ENCODE results near the gene HSPA9.

The HSPA9 gene

DNA sequence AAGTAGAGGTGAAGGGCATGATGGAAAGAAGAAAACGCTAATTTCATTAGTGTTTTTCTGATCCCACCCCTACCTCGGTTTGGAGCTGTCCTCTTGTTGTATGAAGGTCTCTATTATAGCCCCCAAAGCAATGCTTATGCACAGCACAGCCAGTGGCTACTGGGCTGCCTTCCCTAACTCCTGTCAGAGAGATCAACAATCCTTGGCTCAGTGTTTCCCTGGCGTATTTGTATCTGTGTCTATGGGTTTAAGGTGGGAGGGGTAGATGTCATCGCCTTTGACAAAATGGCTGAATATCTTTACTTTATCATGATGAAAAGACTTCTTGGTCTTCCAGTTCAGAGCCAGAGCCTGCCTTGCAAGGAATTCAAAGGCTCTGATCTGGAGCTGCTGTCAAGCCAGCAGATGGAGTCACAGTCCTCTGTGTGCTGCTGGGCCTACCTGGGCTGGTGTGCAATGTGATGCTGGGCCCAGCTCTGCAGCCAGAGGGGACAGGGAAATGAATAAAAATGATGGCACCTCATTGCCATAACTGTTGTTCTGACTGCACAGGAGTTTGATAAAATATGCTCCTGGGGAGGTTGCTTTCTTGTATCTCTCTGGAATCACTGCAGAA, 20.1 kb upstream of the HSPA9 start:
- no peak for DNase-seq

DNA sequence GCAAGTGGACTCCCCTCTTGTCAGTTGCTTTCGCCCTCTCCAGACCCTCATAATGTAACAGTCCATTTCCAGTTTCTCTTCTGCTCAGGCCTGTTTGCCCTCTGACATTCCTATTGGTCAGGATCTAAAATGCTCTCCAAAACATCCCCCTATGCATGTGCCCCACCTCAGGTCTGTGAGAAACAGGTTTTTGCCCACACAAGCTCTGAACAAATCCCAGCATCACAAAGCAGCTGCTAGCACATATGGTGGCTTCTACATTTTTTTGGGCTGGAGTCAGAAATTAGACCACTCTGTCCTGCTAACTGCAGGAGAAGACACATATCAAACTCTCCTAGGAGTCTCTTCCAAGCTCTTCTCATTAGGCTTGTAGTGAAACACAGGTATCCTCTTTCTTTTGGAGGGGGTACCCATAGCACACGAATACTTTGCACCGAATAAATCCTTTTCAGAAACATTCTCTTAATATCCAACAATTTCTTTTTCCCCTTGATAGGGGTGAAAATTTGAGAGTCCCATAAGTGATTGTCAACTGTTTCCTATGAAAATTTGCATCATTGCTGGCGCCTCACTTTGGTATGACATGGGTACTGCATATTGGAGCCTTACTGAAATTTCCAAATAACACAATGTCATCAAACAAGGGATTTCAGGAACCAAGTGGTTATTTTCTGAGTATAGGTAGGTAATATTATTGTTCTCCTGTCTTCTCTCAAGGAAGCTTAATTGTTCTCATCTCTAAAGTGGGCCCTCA, 19.3 kb upstream of the HSPA9 start:
- DNase-seq: no peak

DNA sequence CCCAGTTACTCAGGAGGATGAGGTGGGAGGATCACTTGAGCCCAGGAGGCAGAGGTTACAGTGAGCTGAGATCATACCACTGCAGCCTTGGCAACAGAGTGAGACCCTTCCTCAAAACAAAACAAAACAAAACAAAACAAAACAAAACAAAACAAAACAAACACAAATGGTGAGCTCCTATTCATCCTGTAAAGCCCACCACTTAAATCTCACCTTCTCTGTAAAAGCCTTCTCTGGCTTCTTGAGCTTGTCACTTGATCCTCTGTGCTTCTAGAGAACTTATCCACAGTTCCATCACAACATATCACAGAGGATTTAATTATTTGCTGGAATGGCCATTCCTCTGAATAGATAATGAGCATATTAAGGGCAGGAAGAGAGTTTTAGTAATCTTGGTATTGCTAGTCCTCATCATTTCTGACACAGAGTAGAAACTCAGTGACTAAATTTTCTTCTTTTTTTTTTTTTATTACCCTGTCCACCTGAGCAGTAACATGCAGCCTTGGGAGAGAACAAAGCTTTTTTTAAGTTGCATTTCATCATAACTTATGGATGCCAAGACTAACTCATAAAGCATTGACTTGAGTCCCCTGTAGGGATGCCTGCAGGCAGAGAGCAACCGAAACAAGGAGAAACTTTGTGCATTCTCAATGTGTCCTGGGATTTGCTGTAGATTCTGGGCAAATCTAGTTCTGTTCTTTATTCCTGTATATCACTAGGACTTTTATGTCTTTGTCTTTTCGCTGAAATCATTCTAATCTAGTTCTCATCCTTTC, 13.0 kb upstream of the HSPA9 start:
- DNase-seq: no peak

DNA sequence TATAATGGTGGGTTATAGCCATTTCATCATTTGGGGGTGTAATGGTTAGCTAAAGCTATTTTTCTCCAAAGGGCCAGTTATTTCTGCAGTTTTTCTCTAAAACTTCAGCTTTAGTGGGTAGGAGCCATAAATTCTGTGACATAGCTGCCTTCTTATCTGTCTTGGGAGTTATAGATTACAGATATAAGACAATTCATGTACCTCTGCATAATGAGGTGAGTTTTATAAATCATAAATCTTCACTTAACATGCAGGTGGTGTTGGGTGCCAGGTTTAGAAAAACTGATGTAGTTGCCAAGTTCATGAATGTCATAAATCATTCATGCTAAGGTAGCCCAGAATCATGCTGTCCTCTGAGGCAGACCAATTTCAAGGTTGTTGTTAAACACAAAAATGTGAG, 10.0 kb upstream of the HSPA9 start:
- DNase-seq: no peak

DNA sequence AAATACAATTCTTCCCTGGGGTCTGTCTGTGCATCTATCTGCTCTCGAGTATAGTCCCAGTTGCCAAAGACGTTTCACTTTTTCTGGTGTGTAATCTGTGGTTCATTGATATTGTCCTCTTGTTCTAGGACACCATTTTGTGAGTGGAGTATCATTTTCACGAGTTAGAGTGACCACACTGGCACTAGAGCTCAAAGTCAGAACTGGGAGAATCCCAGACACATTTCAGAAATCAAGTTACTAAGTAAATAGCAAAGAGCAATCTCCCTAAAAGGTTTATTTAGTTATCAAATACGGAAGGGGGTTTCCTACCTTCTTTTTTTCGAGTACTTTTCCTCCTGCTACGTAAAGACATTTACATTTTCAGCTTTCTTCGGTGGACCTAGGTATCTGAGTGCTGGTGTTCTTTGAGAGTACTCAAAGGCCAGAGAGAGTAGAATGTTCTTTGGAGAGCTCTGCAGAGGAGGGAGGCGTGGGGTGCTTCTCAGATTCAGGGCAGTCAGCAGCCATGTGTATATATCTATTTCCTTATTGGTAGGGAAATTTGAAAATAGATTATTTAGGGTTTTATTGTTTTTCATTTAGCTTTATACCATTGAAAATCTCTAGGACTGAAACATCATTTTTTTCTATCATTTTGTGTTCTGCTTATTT, 8.9 kb upstream of the HSPA9 start:
- no peak for DNase-seq

DNA sequence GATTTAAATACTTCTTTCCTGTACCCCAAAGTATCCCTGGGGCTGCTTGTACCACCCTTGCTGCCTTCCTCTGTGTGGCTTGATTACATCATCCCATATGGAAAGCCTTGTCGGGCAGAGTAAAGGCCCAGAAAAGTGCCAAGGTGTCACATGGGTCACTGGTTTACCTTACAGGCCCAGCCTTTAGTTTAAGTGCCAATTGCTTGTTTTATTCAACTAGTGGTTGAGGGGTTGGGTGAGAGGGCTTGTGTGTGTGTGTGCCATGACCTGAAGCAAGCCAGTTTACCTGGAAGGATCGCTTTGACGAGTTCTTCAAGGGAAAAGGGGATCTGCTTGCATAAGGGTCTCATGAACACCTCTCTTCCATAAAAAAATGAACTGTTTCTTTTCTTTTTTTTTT, 7.8 kb upstream of the HSPA9 start:
- DNase-seq: no peak

DNA sequence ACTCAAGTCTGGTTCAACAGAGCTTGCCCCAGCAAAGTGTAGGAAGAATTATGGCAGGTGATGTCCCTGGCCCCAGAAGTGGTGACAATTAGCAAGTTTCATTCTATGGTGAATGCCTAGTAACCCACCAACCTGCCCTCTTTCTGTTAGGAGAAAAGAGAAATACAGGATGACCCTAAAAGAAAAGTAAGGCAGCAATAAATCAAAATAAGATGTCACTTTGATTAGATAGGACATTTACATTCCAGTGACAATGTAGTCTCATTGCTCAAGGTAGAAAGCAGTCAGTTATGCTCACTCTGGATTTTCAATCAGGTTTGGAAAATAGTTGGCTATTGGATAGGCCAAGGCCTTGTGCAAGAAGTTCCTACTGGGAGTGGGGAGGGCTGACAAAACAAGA, 5.6 kb upstream of the HSPA9 start:
- DNase-seq: no peak

DNA sequence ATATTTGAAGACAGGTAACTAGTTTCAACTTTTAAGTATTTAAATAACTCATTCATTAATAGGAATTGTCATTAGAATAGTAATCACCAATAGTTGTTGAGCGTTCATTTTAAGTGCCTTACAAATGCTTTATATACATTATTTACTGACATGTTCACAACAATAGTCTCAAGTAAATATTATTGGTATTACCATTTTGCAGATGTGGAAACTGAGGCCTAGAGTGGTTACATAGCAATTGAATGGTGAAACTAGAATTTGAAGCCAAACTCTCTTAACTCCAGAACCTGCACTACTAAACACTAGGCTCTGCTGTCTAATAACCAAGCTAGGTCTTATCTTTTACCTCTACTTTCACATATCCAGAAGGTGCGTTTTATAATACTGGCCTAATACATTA, 4.8 kb upstream of the HSPA9 start:
- DNase-seq: no peak

DNA sequence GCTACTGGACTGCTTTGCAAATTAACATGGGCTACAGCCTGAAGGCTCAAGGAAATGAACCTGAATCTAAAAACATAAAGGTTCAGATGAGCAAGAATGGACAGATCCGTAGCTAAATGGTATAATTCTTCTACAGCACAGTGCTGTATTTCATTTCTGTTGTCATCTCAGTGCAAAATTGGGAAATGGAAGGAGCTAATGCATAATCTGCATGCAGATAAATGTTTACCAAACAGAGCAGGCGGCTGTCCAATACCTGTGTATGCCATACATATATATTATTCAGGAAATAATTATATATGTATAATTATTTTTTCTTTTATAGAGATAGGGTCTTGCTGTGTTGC, 4.3 kb upstream of the HSPA9 start:
- no peak for DNase-seq

DNA sequence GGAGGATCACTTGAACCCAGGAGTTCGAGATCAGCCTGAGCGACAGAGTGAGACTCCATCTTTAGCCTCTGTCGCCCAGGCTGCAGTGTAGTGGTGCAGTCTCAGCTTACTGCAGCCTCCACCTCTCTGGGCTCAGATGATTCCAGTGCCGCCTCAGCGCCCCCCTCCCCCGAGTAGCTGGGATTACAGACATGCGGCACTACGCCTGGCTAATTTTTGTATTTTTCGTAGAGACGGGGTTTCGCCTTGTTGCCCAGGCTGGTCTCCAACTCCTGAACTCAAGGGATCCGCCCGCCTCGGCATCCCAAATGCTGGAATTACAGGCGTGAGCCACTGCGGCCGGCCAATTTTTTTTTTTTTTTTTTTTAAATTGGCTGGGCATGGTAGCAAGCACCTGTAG, 2.3 kb upstream of the HSPA9 start:
- DNase-seq: no peak

DNA sequence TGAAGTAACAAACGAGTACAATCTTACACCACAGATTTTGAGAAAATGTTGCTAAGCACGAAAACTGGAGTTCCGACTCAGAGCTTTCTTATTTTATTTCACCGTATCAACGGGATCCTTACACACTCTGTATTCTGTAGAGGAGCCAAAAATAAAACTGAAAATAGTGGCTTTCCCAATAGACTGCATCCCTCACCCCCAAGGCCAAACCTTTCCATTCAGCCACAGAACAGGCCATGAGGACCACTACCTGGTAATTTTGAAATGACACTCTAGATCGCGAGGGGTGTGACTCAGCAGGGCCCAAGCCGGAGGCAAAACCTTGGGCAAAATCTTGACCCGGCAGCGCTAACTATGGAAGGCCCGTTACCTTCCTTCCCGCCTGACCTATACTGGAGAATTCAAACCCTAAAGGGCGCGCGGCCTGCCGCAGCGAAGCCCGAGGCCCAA, 432 bp downstream of the HSPA9 start:
- peak in 1 of 2 donors; percentile 26 for DNase-seq

DNA sequence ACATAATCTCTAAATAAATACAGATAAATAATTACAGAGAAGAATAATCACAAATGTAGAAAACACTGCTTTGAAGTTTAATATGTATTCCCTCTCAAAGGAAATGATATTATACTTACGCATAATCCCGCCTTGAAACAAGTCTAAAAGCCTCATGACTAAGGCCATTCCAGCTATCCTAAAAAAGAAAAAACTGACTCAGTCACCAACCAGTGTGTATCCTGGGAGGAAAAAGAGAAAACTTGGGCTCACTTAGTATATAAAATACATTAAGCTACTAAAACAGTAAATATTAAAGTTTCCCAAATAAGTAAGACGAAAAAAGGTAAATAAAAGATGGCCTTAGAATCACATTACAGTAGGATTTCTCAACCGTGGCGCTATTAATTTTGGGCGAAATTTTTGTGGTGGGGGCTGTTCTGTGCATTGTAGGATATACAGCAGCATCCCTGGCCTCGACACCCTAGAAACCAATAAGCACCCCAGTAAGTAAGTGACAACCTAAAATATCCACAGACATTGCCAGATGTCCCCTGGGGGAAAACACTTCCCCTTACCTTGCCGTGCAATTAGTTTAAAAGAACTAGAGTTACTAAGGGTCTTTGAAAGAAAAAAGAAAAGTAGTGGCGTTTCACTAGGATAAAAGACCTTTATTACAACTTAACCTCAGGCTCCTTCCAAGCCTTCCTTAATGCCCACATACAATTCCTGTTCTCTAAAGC, 1.1 kb downstream of the HSPA9 start:
- DNase-seq: no peak

DNA sequence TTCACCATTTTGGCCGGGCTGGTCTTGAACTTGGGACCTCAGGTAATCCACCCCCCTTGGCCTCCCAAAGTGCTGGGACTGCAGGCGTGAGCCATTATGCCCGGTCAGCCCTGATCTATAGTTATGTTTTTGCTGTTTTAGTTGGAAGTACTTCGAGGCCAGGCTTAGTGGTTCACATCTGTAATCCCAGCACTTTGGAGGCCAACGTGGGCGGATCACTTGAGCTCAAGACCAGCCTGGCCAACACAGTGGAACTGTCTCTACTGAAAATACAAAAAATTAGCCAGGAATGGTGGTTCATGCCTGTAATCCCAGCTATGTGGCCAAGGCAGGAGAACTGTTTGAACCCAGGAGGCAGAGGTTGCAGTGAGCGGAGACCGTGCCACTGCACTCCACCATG, 2.0 kb downstream of the HSPA9 start:
- no peak for DNase-seq

DNA sequence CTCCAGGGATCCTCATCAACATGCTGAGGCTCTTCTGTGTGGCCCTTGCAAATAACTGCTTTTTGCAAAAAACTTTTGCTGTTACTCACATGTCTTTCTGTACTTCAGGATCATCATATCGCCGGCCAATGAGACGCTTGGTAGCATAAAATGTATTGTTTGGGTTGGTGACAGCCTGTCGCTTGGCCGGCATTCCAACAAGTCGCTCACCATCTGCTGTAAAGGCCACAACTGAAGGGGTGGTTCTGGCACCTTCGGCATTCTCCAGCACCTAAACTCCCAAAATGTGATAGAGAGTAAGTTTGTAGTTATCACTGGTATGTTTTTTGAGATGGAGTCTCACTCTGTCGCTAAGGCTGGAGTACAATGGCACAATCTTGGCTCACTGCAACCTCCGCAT, 4.3 kb downstream of the HSPA9 start:
- no peak for DNase-seq

DNA sequence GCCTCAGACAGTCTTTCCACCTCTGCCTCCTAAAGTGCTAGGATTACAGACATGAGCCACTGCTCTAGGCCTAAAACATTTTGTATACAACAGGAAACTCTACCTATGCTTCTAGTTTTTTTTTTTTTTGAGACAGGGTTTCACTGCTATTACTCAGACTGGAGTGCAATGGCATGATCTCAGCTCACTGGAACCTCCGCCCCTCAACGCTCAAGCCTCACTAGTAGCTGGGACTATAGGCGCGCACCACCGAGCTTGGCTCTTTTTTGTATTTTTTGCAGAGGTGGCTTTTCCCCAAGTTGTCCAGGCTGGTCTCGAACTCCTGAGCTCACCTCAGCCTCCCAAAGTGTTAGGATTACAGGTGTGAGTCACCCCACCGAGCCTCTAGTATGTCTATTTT, 5.4 kb downstream of the HSPA9 start:
- no peak for DNase-seq

DNA sequence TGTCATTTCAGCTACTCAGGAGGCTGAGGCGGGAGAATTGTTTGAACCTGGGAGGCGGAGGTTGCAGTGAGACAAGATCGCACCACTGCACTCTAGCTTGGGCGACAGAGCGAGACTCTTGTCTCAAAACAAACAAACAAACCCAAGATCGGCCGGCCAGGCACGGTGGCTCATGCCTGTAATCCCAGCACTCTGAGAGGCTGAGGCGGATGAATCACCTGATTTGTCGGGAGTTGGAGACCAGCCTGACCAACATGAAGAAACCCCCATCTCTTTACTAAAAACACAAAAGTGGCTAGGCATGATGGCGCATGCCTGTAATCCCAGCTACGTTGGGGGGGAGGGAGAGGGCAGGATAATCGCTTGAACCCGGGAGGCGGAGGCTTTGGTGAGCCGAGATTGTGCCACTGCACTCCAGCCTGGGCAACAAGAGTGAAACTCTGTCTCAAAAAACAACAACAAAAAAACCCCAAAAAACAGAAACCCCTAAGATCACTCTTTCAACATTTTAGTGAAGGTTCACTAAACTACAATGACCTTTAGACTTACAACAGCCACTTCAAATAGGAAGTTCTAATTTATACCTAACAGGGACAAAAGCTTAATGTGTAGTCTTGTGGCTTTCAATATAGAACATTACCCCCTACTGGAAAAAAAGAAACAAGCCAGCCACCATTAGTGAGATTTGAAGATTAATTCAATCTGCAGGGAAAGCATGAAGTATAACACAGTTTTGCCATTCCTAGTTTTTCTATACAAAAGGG, 7.0 kb downstream of the HSPA9 start:
- DNase-seq: no peak

DNA sequence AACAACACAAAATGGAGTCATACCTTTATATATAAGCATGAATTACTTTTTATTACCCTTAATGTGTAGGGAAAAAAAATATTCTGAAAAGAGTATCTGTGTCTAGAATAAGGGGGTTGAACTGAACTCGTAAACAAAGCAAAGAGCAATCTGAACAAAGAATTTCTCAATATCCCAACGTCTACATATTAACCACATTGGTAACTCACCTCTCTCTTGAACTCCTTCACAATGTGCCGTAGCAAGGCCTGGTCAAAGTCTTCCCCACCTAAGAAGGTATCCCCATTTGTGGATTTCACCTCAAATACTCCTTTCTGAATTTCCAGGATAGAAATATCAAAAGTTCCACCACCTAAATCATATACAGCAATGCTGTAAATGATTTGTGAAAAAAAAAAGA, 8.4 kb downstream of the HSPA9 start:
- no peak for DNase-seq

DNA sequence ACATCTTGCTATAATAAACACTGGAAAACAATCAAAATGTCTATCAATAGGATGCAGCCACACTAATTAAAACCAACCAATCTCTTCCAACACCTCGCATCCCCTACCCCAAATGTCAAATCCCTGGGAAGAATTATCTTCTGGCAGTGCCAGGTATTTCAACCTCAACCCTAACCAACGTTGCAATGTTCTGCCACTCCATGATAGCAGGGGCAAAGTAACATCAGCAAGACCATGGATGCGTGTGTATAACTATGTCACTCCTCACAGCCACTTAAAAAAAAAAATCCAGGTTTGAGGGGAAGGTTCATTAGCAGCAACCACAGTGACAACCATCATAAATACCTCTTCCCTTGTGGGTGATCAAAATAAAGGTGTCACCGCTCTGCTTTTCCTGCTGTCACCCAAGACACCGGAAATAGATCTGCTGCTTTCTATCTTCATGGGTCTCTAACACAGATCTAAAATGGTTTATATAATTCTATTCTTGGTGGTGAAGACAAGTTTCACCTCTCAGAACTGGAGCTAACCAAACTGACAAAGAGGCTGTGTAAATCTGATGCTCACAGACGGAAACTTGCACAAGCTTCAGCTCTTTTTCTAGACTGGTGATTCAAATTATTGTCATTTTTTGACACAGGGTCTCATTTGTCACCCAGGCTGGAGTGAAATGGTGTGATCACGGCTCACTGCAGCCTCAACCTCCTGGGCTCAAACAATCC, 9.9 kb downstream of the HSPA9 start:
- no peak for DNase-seq

DNA sequence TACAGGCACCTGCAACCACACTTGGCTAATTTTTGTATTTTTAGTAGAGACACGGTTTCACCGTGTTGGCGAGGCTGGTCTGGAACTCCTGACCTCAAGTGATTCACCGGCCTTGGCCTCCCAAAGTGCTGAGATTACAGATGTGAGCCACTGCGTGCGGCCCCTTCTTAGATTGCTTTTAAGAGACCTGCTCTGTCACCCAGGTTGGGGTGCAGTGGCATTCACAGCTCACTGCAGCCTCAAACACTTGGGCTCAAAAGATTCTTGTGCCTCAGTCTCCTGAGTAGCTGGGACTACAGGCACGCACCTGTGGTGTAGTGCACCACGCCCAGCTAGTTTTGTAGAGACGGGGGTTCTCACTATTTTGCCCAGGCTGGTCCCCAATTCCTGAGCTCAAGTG, 11.0 kb downstream of the HSPA9 start:
- no peak for DNase-seq

DNA sequence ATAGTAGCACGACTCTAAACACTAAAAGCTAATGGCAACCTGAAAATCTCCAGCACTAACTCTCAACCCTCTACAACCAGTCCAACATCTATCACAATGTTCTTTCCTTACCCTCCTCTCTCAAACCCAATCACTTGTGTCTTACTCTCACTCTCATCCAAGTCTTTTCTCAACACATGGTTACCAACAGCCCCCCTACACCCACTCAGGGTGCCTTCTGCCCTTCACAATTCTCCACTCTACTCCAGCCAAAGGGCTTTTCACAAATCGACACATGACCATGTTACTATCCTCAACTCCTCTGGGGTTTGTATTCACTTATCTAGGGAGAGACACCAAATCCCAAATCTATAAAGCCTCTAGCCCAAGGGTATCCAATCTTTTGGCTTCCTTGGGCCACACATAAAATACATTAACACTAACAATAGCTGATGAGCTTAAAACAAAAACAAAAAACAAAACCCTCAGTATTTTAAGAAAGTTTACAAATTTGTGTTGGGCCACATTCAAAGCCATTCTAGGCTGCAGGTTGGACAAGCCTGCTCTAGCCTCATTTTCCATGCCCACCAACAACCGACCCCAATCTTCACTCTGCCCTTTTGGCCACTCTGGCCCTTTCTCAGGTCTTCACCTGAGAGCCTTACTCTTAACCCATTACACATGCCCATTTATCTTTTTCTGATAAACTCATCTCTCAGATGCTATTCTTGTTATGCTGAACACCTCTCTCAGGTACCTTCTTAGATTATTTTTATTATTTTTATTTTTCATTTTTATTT, 11.7 kb downstream of the HSPA9 start:
- DNase-seq: no peak

DNA sequence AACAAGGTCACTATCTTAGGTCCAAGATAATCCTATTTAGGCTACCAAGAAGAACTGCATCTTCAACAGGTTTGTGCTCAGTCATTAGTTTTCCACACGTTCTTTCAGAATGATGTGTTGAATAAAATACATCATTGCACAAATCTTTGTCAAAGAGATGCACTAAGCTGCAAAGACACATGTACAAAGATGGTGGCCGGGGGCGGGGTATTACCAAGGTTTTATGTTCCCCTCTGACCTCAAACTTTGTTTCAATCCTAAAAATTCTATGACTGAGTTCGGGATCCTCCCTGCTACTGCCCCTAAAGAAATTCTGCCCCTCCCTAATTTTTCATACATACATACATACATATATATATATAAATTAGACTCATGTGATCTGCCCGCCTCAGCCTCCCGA, 14.2 kb downstream of the HSPA9 start:
- no peak for DNase-seq

Measured in bone marrow (tissue), 2 donors.